Thyroid gland (tissue), 4 donors: Measurements from ENCODE around the gene MYBL2. TPM values are rescaled to one million over a fixed set of nuclear protein-coding genes. Genes with fewer than 3 reads are reported as not detected.
A peak's percentile ranks its signal among the peaks of the same experiment; 100 is the strongest.

Experiments
- DNase-seq, 2 donors: peaks; one replicate each; pipeline ENCODE4 v3.0.0-alpha.2; 2019
- H3K27ac ChIP-seq, 3 donors: fragments of 200-600 bp; sonication (generic); 1 replicate in 2 of 3; 2 replicates in 1 of 3; pipeline ENCODE4 v1.5.1; 2016 to 2019; ENCODE audit warnings: mild to moderate bottlenecking in 1 of 3, moderate library complexity in 1 of 3
- H3K27me3 ChIP-seq: fragments of 200-600 bp; sonication (generic); one replicate; pipeline ENCODE4 v1.5.1; 2019
- H3K36me3 ChIP-seq, 2 donors: fragments of 200-600 bp; sonication (generic); one replicate each; pipeline ENCODE4 v1.5.1; 2016 to 2019
- H3K4me1 ChIP-seq, 2 donors: fragments of 200-600 bp; sonication (generic); one replicate each; pipeline ENCODE4 v1.5.1; 2017 to 2019
- H3K4me3 ChIP-seq, 3 donors: fragments of 200-600 bp; sonication (generic); replicated peaks in 1 of 3; 1 replicate in 2 of 3; 2 replicates in 1 of 3; pipeline ENCODE4 v1.5.1; 2016; ENCODE audit warnings: mild to moderate bottlenecking in 1 of 3
- H3K9me3 ChIP-seq: fragments of 200-600 bp; sonication (generic); one replicate; pipeline ENCODE4 v1.5.1; 2017
- CTCF ChIP-seq, 6 experiments: fragments of 200-600 bp in 3 of 6; fragments of 450-650 bp in 3 of 6; sonication (generic) in 3 of 6; IDR thresholded peaks; one replicate each; pipeline ENCODE4 v1.5.1; 2016 to 2019; ENCODE audit warnings: antibody characterized with exemption in 6 of 6, mild to moderate bottlenecking in 2 of 6, inconsistent platforms in 1 of 6, moderate library complexity in 1 of 6
- POLR2A ChIP-seq, 2 donors: fragments of 450-650 bp; IDR thresholded peaks; one replicate each; pipeline ENCODE4 v1.6.1; 2017; ENCODE audit warnings: antibody characterized with exemption in 2 of 2, mild to moderate bottlenecking in 2 of 2, moderate library complexity in 1 of 2
- WGBS, 2 donors: methylation state at CpG; one replicate each; pipeline ENCODE4 v1.1.5; 2017; 5-methylcytosine and 5-hydroxymethylcytosine counted together
- intact Hi-C: fragments of 100-400 bp; cut with DNase I; formaldehyde crosslinking; loops from one replicate; pipeline ENCODE4 v1.15.1; 2023
- total RNA-seq, 4 donors: library from RNA; depleted of rRNA; stranded (reverse); fragments of >200 nt; gene quantifications; one replicate each; pipeline ENCODE4 v1.2.3, GENCODE V29; 2016

The MYBL2 gene
- total RNA-seq, 4 donors from 2014 or later = 0.22 to 0.54 (median 0.46) TPM; not detected in 1

GRCh38 chr20:43744151-43744611 lies 77.3 kb downstream of the MYBL2 start:
- TF ChIP-seq POLR2A (IDR thresholded peaks at IDR 0.05) (no peak), CTCF (IDR thresholded peaks at IDR 0.05) (no peak)
- DNase-seq = no peak
- H3K27me3 ChIP-seq = no peaks in the 10 kb centered on the region
- intact Hi-C loops = no loop called here
- no peaks in the 10 kb centered on the region for H3K4me1 ChIP-seq
- H3K36me3 ChIP-seq = no peaks in the 10 kb centered on the region
- H3K9me3 ChIP-seq = no peaks in the 10 kb centered on the region
- H3K4me3 ChIP-seq = no peak overlapping the region
- 60 to 80% methylated on average over 5 to 9 of the region's 9 CpGs for WGBS, 2 donors
- H3K27ac ChIP-seq = no peak overlapping the region

DNA sequence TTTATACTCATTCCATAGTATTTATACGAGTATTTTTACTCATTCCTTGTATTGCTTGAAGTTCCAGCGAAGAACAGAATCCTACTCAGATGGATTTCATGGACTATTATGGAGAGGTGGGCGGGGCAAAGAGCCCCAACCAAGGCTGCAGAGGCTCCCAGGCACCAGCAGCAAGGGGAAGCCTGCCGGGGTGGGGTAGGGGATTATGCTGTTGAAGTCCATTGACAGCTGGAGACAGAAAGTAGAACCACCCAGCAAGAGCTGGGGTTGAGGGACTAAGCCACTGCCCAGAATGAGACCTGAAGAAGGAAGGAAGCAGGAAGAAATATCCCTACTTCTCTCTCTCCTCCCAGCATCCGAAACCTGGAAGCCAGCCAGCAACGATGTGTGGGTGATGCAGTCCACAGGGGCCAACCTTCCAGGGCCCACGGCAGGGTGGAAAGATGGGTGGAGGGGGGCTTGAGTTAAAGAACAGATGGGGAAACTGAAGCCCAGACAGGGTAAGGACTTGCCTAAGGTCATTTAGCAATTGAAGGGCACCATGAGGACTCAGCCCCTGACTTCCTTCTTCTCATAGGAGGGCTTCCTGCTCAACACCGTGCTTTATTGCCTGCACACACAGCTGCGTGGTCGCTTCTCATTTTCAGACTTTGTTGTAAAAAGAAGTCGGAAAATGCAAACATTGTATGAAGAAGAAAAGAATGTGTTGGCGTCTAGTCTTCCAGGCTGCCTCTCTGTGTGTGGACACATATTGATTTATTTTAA lies 78.2 kb downstream of the MYBL2 start:
- H3K4me3 ChIP-seq = no peak overlapping the region
- TF ChIP-seq CTCF (IDR thresholded peaks at IDR 0.05) (no peak), POLR2A (IDR thresholded peaks at IDR 0.05) (no peak)
- H3K4me1 ChIP-seq = no peaks in the 10 kb centered on the region
- H3K27ac ChIP-seq = no peak overlapping the region
- DNase-seq = no peak
- H3K36me3 ChIP-seq = no peaks in the 10 kb centered on the region
- intact Hi-C loops = no loop called here
- H3K9me3 ChIP-seq = no peaks in the 10 kb centered on the region
- H3K27me3 ChIP-seq = no peaks in the 10 kb centered on the region
- 54 to 59% methylated on average over 12 of the region's 12 CpGs for WGBS, 2 donors

- Histone ChIP-seq H3K9me3 (no peaks in the 10 kb centered on the region), H3K4me3 (no peak overlapping the region), H3K4me1 (no peaks in the 10 kb centered on the region), H3K27ac (no peak overlapping the region), H3K36me3 (no peaks in the 10 kb centered on the region), H3K27me3 (no peaks in the 10 kb centered on the region)
- TF ChIP-seq CTCF (IDR thresholded peaks at IDR 0.05) (no peak), POLR2A (IDR thresholded peaks at IDR 0.05) (no peak)
- 56 to 66% methylated on average over 12 of the region's 12 CpGs for WGBS, 2 donors
- intact Hi-C loops = no loop called here
- no peak for DNase-seq
Observed at GRCh38 chr20:43746344-43747137, 79.6 kb downstream of the MYBL2 start.

DNA sequence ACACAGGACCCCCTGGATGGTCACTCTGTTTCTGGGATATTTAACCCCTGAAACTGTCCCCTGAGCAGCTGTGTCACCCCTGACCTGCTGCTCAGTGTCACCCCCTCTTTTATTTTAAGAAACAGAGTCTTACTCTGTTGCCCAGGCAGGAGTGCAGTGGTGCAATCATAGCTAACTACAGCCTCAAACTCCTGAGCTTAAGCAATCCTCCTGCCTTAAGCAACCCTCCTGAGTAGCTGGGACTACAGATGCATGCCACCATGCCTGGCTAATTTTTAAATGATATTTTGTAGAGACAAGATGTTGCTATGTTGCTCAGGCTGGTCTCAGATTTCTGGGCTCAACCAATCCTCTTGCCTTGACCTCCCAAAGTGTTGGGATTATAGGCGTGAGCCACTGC lies 81.4 kb downstream of the MYBL2 start:
- Histone ChIP-seq H3K9me3 (no peaks in the 10 kb centered on the region), H3K27me3 (no peaks in the 10 kb centered on the region), H3K36me3 (no peaks in the 10 kb centered on the region), H3K4me1 (no peaks in the 10 kb centered on the region), H3K27ac (no peak overlapping the region), H3K4me3 (no peak overlapping the region)
- no peak for TF ChIP-seq POLR2A (IDR thresholded peaks at IDR 0.05)
- intact Hi-C loops = no loop called here
- 84 to 94% methylated on average over 1 of the region's 1 CpG for WGBS, 2 donors
- no peak for DNase-seq

DNA sequence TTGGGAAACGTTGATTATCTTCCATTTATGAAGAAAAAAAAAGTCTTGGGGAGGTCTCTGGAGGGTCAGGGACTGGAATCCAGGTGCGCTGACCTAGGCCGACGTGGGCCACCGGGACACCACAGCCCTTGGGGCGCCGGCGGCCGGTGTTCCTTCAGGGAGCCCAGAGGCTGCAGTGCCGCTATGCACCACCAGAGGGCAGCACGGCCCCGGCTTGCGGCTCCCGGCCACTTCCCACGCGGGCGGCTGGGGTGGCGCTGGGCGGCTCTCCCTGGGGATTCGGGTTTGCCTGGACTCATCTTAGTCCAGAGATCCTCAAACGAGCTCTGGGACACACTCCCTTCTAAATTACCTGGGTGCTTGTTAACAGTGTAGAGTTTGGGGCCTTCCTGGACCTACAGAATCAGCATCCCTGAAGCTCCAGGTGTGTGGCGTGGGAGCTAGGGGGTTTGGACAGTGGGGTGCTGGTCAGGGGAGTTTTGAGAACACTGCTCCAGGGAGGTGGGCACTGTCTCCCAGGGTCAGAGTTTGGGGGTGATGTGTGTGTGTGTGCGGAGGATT lies 82.9 kb downstream of the MYBL2 start:
- Histone ChIP-seq H3K4me3 (no peak overlapping the region), H3K36me3 (no peaks in the 10 kb centered on the region), H3K9me3 (no peaks in the 10 kb centered on the region), H3K4me1 (no peaks in the 10 kb centered on the region), H3K27me3 (no peaks in the 10 kb centered on the region), H3K27ac (no peak overlapping the region)
- intact Hi-C loops = loop anchor here (2.0 kb wide), 1 partner anchor 331 kb away; no protein-coding TSS in a partner anchor
- 19 to 21% methylated on average over 11 of the region's 23 CpGs for WGBS, 2 donors
- TF ChIP-seq CTCF (IDR thresholded peaks at IDR 0.05) (peak; percentile 74 to 100 (median 94)), POLR2A (IDR thresholded peaks at IDR 0.05) (no peak)
- peak; percentile 65 to 71 for DNase-seq
